HG02884 (cell line): ENCODE measurements around the gene BFSP2.

Experiments
- ATAC-seq: cut with Tn5 transposase; IDR thresholded peaks from one replicate; pipeline ENCODE4 v1.9.1; 2021; ENCODE audit warnings: mild to moderate bottlenecking, moderate library complexity; ENCODE audit not compliant: unreplicated experiment

The BFSP2 gene

GRCh38 chr3:133381346-133382109, 18.3 kb upstream of the BFSP2 start:
- ATAC-seq = no peak

GRCh38 chr3:133383175-133383574, 16.7 kb upstream of the BFSP2 start:
- ATAC-seq = no peak

GRCh38 chr3:133383741-133384140, 16.1 kb upstream of the BFSP2 start:
- ATAC-seq = no peak

- peak; percentile 76 for ATAC-seq
Measured at GRCh38 chr3:133384331-133385027, 15.4 kb upstream of the BFSP2 start.

GRCh38 chr3:133386876-133387275, 13.0 kb upstream of the BFSP2 start:
- no peak for ATAC-seq

- no peak for ATAC-seq
Measured at GRCh38 chr3:133387341-133387740, 12.5 kb upstream of the BFSP2 start.

GRCh38 chr3:133388696-133389395, 11.0 kb upstream of the BFSP2 start:
- no peak for ATAC-seq

- ATAC-seq = no peak
Measured at GRCh38 chr3:133390715-133391114, 9.1 kb upstream of the BFSP2 start.

- ATAC-seq = no peak
Measured at GRCh38 chr3:133393204-133393603, 6.7 kb upstream of the BFSP2 start.

GRCh38 chr3:133393691-133394474, 6.0 kb upstream of the BFSP2 start:
- no peak for ATAC-seq

- ATAC-seq = no peak
Measured at GRCh38 chr3:133394561-133395311, 5.1 kb upstream of the BFSP2 start.

- ATAC-seq = no peak
Measured at GRCh38 chr3:133396906-133397305, 3.0 kb upstream of the BFSP2 start.

- no peak for ATAC-seq
Measured at GRCh38 chr3:133401374-133402135, 1.7 kb downstream of the BFSP2 start.

GRCh38 chr3:133404920-133405319, 5.1 kb downstream of the BFSP2 start:
- no peak for ATAC-seq

GRCh38 chr3:133408366-133408765, 8.5 kb downstream of the BFSP2 start:
- ATAC-seq = no peak

- no peak for ATAC-seq
Measured at GRCh38 chr3:133408961-133409360, 9.1 kb downstream of the BFSP2 start.

GRCh38 chr3:133410191-133410892, 10.5 kb downstream of the BFSP2 start:
- no peak for ATAC-seq

GRCh38 chr3:133412183-133413132, 12.6 kb downstream of the BFSP2 start:
- ATAC-seq = no peak
